ENCODE measurements around the gene OPCML.

The OPCML gene

GRCh38 chr11:133224271-133224670 is 308.0 kb downstream of the OPCML start:
- no peak for DNase-seq

GRCh38 chr11:133222425-133223330 is 309.6 kb downstream of the OPCML start:
- DNase-seq, result no peak

GRCh38 chr11:133219543-133219942 is 312.8 kb downstream of the OPCML start:
- no peak for DNase-seq

DNA sequence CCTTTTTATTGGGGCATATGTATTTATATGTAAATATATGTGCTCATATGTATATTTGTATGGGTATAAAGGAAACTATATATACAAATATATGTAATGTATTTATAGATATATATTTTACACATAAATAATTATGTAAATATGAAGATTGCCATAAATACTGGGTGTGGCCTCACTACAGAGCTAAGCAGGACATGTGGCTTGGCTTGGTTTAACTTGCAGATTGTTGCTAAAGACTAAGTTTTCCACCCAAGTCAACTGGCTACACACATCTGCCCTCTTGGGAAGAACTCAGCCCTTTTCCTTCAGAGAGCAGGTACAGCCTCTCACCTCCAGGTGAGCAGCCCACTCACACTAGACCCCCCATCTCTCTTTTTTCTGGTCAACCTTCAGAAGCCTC is 315.5 kb downstream of the OPCML start:
- no peak for DNase-seq

- no peak for DNase-seq
These were observed 316.6 kb downstream of the OPCML start for GRCh38 chr11:133215596-133216230.

- no peak for DNase-seq
These were observed 317.7 kb downstream of the OPCML start for GRCh38 chr11:133214646-133215045.

GRCh38 chr11:133212201-133212600 is 320.1 kb downstream of the OPCML start:
- DNase-seq, result no peak

GRCh38 chr11:133207995-133208394 is 324.3 kb downstream of the OPCML start:
- no peak for DNase-seq

GRCh38 chr11:133206313-133207005 is 325.8 kb downstream of the OPCML start:
- DNase-seq, result no peak

- no peak for DNase-seq
These were observed 328.1 kb downstream of the OPCML start for GRCh38 chr11:133204158-133204557.

- DNase-seq, result no peak
These were observed 329.5 kb downstream of the OPCML start for GRCh38 chr11:133202816-133203215.

- DNase-seq, result no peak
These were observed 333.9 kb downstream of the OPCML start for GRCh38 chr11:133198438-133198837.

GRCh38 chr11:133197425-133197824 is 334.9 kb downstream of the OPCML start:
- no peak for DNase-seq

- no peak for DNase-seq
These were observed 340.4 kb downstream of the OPCML start for GRCh38 chr11:133191931-133192330.

- no peak for DNase-seq
These were observed 350.6 kb downstream of the OPCML start for GRCh38 chr11:133181667-133182066.

DNA sequence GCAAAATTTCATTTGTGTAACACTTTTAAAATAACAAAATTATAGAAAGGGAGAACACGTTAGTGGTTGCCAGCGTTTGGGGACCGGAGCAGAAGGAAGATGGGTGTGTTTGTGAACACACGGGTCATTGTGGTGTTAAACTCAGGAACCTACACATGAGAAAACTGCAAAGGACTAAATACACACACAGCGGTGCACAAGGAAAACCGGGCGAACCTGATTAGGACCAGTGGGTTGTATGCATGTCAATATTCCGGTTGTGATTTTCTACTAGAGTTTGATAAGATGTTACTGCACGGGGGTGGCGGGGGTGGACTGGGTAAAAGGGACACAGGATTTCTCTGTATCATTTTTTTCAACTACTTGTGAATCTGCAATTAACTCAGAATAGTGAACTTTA is 351.2 kb downstream of the OPCML start:
- no peak for DNase-seq

DNA sequence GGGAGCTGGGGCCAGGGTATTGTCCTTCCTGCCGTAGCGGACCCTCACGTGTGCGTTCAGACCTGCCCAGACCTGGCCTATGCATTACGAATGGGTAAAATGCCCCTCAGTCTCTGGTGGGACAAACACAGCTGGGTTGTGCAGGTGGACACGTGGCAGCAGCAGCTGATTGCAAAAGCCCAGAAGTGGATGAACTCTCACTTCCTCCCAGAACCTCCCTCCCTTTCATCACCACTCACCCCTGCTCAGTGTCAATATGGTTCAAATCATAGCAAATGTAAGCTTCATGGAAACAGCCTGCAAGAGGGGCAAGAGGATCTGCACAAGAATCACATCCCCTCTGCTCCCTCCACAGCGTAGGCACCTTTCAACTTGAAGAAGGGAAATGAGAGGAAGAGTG is 352.1 kb downstream of the OPCML start:
- no peak for DNase-seq

DNA sequence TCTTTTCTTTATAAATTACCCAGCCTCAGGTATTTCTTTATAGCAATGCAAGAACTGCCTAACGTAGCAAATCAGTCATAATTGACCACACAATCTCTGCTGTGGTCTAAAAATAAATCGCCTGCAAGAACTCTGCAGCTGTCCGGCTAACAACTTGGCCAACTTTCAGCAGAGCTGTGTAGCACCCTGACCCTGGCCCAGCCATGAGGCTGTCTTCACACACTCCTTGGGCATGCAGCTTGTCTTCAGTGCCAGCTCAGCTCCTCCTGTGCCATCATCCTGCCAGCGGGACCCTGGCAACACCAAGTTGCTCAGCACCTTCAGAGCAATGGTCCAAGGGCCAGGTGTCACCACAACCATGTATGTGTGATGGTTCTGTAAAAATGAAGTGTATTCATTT is 355.6 kb downstream of the OPCML start:
- no peak for DNase-seq

DNA sequence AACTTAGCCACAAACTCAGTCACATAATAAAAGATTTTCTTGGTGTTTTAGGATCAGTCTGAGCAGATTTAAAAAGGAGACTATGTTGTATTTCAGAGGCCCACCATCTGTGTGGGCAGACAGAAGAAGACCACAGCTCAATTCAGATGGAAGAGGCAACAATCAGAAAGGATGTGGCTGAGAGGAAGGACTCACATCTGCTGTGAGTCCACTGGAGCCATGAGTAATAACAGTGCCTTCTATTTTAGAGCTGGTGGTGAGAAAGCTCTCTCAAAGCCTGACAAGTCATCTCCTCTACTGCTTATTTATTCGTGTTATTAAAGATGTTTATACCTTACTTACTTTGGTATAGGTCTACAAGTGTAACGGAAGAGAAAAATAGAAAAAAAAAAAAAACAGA is 357.2 kb downstream of the OPCML start:
- DNase-seq, result no peak

- no peak for DNase-seq
These were observed 358.4 kb downstream of the OPCML start for GRCh38 chr11:133173810-133174412.

DNA sequence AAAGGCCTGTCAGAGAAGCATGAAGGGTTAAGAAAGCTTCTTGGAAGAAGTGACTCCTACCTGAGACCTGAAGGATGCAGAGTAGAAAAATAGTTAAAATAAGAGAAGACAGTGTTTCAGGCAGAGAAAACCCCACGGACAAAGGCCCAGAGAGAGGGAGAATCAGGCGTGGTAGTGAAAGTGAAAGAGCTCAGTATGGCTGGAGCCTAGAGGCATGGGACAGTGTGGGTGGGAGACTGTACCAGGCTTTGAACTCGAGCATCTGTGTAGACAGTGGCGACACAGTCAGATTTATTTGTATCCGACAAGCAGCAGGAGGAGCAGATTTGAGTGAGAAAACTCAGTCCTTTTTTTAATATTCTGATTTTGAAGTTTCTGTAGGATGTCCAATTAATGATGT is 360.0 kb downstream of the OPCML start:
- DNase-seq, result no peak

GRCh38 chr11:133171374-133171773 is 360.9 kb downstream of the OPCML start:
- DNase-seq, result no peak

DNA sequence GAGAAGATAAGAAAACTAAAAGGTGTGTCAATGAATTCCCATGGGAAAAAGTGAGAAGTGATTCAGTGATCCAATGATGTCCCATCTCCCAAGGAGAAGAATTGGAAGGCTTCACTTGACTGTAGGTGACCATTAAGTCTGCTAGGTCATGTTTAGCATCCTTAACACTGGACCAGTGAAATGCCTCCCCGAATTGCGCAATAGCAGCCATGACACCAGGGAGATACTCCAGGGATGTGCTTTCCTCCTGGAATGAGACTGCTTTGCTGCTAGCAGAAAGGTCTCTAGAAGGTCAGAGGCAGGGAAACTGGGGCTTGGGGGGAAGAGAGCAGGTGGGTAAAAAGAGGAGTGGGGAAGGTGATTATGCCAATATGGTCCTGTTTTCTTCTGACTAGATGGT is 364.3 kb downstream of the OPCML start:
- no peak for DNase-seq

Measured in NCI-H82 (cell line).